ENCODE results near the gene COPS9. TPM values are rescaled to one million over a fixed set of nuclear protein-coding genes. Genes with fewer than 3 reads are reported as not detected.

The COPS9 gene
- total RNA-seq, 2 experiments from 2014 or later, result 84.5 to 91.3 TPM

DNA sequence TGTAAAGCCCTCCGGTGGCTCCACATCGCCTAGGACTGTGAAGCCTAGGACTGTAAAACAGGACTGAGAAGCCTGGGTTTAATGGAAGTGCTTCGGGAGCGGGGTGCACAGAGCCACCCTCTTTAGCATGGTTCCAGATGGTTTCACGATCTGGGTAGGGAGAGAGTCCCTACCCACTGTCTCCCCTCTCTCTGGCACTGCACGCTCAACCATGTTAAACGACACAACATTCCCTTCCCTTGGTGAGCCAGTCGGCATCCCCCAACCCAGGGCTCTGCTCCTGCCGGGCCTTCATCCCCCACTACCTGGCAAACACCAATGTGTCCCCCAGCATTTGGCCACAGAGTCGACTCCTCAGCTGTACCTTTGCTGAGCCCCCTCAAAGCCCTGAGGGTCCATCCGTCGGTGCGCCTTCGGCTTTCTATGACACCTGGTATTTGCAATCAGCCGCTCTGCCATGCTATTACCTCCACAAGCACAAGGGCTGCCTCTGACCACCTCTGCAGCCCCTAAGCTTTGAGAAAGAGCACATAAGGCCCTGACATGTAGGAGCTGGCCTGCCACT lies 1.1 kb downstream of the COPS9 start:
- Mint-ChIP-seq H3K4me1 (ENCODE audit: low read depth) (peaks cover 25% of the 10 kb centered on the region), H3K9me3 (no peaks in the 10 kb centered on the region), H3K27ac (peak overlapping the region; percentile 74), H3K27me3 (ENCODE audit: low read depth) (no peaks in the 10 kb centered on the region), H3K4me3 (peak overlapping the region; percentile 90), H3K36me3 (ENCODE audit: low read depth) (peaks cover 16% of the 10 kb centered on the region)
- intact Hi-C loops (cut with micrococcal nuclease), result loop anchor here (5.0 kb wide), 2 partner anchors 733 to 1182 kb away; partner anchors contain the start of genes HDAC4, HDLBP and SEPTIN2
- CTCF ChIA-PET, result no interaction called here
- DNase-seq, result no peak

DNA sequence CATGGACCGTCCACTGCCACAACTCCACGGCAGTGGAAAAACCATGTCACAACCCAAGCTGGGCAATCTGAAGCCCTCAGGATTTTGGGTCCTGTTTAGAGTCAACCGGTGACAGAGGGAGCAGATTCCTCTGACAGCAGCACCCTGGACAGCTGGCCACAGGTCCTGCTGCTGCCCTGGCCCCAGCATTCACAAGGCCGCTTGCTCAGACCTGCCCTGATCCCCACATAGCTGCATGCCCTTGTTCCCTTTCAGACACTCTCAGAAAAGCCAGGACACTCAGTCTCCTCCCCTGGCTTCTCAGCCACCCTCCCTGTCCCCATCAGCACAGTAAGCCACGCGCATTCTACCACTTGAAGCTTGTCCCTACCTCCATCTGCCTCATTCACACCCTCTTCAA lies 1.6 kb downstream of the COPS9 start:
- intact Hi-C loops (cut with micrococcal nuclease), result no loop called here
- H3K9me3 Mint-ChIP-seq, result no peaks in the 10 kb centered on the region
- DNase-seq, result no peak
- peaks cover 22% of the 10 kb centered on the region for H3K36me3 Mint-ChIP-seq (ENCODE audit: low read depth)
- H3K4me3 Mint-ChIP-seq, result peak overlapping the region; percentile 90
- H3K4me1 Mint-ChIP-seq (ENCODE audit: low read depth), result peaks cover 25% of the 10 kb centered on the region
- H3K27me3 Mint-ChIP-seq (ENCODE audit: low read depth), result no peaks in the 10 kb centered on the region
- CTCF ChIA-PET, result no interaction called here
- H3K27ac Mint-ChIP-seq, result no peak overlapping the region

DNA sequence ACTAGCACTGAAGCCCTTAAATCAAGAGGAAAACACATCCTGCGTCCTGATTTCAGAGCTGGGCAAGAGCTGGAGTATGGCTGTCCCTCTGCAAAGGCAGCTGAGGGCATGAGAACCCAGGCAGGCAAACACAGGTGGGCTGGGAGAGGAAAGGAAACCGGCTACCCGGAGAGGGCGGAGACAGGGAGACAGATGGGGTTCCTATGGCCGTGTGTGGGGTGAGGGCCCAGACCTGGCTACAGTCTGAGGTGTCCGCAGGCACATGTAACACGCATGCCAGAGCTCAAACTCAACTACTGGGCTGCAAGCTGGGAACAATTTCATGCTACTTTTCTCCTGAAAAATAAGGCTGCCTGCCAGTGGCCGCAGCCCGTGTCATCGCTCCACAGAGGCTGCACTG lies 2.7 kb downstream of the COPS9 start:
- Mint-ChIP-seq H3K4me3 (no peak overlapping the region), H3K36me3 (ENCODE audit: low read depth) (peaks cover 24% of the 10 kb centered on the region), H3K27me3 (ENCODE audit: low read depth) (no peaks in the 10 kb centered on the region), H3K9me3 (no peaks in the 10 kb centered on the region), H3K4me1 (ENCODE audit: low read depth) (peaks cover 25% of the 10 kb centered on the region), H3K27ac (no peak overlapping the region)
- DNase-seq, result no peak
- intact Hi-C loops (cut with micrococcal nuclease), result no loop called here
- CTCF ChIA-PET, result no interaction called here

- intact Hi-C loops (cut with micrococcal nuclease), result no loop called here
- DNase-seq, result no peak
- H3K27ac Mint-ChIP-seq, result no peak overlapping the region
- H3K36me3 Mint-ChIP-seq (ENCODE audit: low read depth), result peaks cover 31% of the 10 kb centered on the region
- CTCF ChIA-PET, result interaction anchor here (0.6 kb wide), 1 partner anchor 60 kb away, joined by 3 read pairs; no protein-coding TSS in a partner anchor
- H3K4me1 Mint-ChIP-seq (ENCODE audit: low read depth), result peaks cover 25% of the 10 kb centered on the region
- no peaks in the 10 kb centered on the region for H3K9me3 Mint-ChIP-seq
- H3K27me3 Mint-ChIP-seq (ENCODE audit: low read depth), result no peaks in the 10 kb centered on the region
- no peak overlapping the region for H3K4me3 Mint-ChIP-seq
These were observed 3.5 kb downstream of the COPS9 start for GRCh38 chr2:240132651-240132980.

GRCh38 chr2:240131941-240132650 lies 4.0 kb downstream of the COPS9 start:
- no peak overlapping the region for H3K4me3 Mint-ChIP-seq
- intact Hi-C loops (cut with micrococcal nuclease), result no loop called here

GRCh38 chr2:240131296-240131695 lies 4.8 kb downstream of the COPS9 start:
- Mint-ChIP-seq H3K4me3 (no peak overlapping the region), H3K36me3 (ENCODE audit: low read depth) (peaks cover 41% of the 10 kb centered on the region), H3K27ac (no peak overlapping the region), H3K27me3 (ENCODE audit: low read depth) (no peaks in the 10 kb centered on the region), H3K9me3 (no peaks in the 10 kb centered on the region), H3K4me1 (ENCODE audit: low read depth) (peaks cover 17% of the 10 kb centered on the region)
- intact Hi-C loops (cut with micrococcal nuclease), result no loop called here
- CTCF ChIA-PET, result no interaction called here
- DNase-seq, result no peak

More at GRCh38 chr2:240131941-240132650, 4.0 kb downstream of the COPS9 start:
- H3K4me1 Mint-ChIP-seq (ENCODE audit: low read depth), result peaks cover 22% of the 10 kb centered on the region
- H3K9me3 Mint-ChIP-seq, result no peaks in the 10 kb centered on the region
- peaks cover 36% of the 10 kb centered on the region for H3K36me3 Mint-ChIP-seq (ENCODE audit: low read depth)
- no peak for DNase-seq
- no peak overlapping the region for H3K27ac Mint-ChIP-seq
- CTCF ChIA-PET, result interaction anchor here (0.6 kb wide), 1 partner anchor 61 kb away, joined by 3 read pairs; no protein-coding TSS in a partner anchor
- no peaks in the 10 kb centered on the region for H3K27me3 Mint-ChIP-seq (ENCODE audit: low read depth)

DNA sequence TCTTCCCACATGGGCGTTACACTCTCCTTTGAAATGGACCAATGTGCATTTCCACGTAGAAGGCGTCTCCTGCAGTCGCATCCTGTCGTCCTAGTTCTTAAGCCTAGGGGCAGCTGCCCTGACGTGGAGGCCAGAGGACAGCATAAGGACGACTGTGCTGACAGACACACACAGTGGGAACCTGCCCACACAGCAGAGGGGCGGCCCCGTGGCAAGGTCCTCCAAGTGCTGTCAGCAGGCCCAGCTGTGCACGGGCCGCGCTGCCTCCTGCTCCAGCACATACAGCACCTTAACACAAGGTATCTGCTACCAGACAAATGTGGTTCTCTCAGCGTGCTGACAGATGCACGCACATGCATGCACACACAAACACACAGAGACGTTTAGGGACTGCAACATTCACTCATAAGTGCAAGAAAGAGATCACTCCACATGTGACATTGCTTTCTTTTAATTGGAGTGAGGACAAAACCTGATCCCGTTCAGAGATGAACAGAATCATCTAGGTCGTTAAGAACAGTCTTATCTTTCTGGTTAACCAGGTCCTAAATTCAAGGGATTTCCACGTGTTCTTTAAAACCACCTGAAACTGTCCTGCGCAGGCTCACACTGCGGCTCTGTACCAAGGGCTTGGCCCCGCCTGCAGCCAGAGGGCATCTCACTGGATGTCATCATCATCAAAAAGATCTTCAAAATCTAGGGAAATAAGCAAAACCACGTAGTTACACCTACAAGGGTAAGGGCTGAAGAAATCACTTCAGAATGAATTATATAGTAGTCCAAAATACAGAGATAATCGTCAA lies 5.5 kb downstream of the COPS9 start:
- no peak for DNase-seq
- CTCF ChIA-PET, result no interaction called here
- H3K4me3 Mint-ChIP-seq, result no peak overlapping the region
- peaks cover 15% of the 10 kb centered on the region for H3K4me1 Mint-ChIP-seq (ENCODE audit: low read depth)
- H3K27me3 Mint-ChIP-seq (ENCODE audit: low read depth), result no peaks in the 10 kb centered on the region
- no peaks in the 10 kb centered on the region for H3K9me3 Mint-ChIP-seq
- peaks cover 43% of the 10 kb centered on the region for H3K36me3 Mint-ChIP-seq (ENCODE audit: low read depth)
- H3K27ac Mint-ChIP-seq, result no peak overlapping the region
- intact Hi-C loops (cut with micrococcal nuclease), result no loop called here

GRCh38 chr2:240129731-240130392 lies 6.2 kb downstream of the COPS9 start:
- Mint-ChIP-seq H3K4me3 (no peak overlapping the region), H3K27me3 (ENCODE audit: low read depth) (no peaks in the 10 kb centered on the region), H3K27ac (no peak overlapping the region), H3K36me3 (ENCODE audit: low read depth) (peaks cover 46% of the 10 kb centered on the region), H3K4me1 (ENCODE audit: low read depth) (peaks cover 8% of the 10 kb centered on the region), H3K9me3 (no peaks in the 10 kb centered on the region)
- CTCF ChIA-PET, result no interaction called here
- intact Hi-C loops (cut with micrococcal nuclease), result no loop called here
- no peak for DNase-seq

- CTCF ChIA-PET, result interaction anchor here (0.7 kb wide), 1 partner anchor 58 kb away, joined by 3 read pairs; no protein-coding TSS in a partner anchor
- Mint-ChIP-seq H3K27ac (no peak overlapping the region), H3K36me3 (ENCODE audit: low read depth) (peaks cover 46% of the 10 kb centered on the region), H3K4me1 (ENCODE audit: low read depth) (peaks cover 2% of the 10 kb centered on the region), H3K4me3 (no peak overlapping the region), H3K9me3 (no peaks in the 10 kb centered on the region), H3K27me3 (ENCODE audit: low read depth) (no peaks in the 10 kb centered on the region)
- intact Hi-C loops (cut with micrococcal nuclease), result no loop called here
- DNase-seq, result no peak
These were observed 6.8 kb downstream of the COPS9 start for GRCh38 chr2:240129311-240129710.

- H3K4me1 Mint-ChIP-seq (ENCODE audit: low read depth), result no peaks in the 10 kb centered on the region
- peaks cover 46% of the 10 kb centered on the region for H3K36me3 Mint-ChIP-seq (ENCODE audit: low read depth)
- no peaks in the 10 kb centered on the region for H3K27me3 Mint-ChIP-seq (ENCODE audit: low read depth)
- intact Hi-C loops (cut with micrococcal nuclease), result no loop called here
- no peaks in the 10 kb centered on the region for H3K9me3 Mint-ChIP-seq
- DNase-seq, result no peak
- no peak overlapping the region for H3K4me3 Mint-ChIP-seq
- H3K27ac Mint-ChIP-seq, result no peak overlapping the region
- CTCF ChIA-PET, result interaction anchor here (0.7 kb wide), 1 partner anchor 57 kb away, joined by 3 read pairs; no protein-coding TSS in a partner anchor
These were observed 7.4 kb downstream of the COPS9 start for GRCh38 chr2:240128608-240129145.

DNA sequence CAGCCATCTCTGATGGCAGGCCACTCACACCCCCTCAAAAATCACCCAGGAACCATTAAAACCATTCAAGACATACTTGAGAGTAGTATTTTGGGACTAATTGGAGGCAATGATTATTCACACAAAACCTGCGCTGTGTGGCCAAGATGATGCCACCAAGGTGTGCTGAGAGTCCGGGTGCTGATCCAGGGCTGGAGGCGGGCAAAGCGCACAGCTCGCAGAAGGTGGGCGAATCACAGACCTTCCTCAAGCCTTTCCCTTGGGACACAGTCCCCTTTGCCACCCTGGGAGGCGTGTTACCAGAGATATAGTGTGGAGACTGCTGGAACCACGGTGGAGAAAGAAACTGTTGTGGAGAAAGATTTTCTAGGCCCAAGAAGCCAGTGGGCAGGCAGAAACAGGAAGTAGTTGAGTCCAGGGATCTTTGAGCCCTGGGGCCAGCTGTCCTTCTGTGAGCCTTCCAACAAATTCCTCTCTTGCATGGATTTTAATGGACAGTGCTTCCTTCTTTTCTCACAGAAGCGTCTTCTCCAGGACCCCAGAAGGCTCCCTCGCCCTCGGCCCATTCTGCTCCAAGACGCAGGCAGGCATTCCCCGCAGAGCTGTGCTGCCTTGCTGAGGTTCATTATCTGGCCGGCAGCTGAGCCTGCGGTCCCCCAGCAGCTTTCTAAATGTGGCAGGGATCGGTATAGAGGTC lies 8.0 kb downstream of the COPS9 start:
- Mint-ChIP-seq H3K4me3 (no peak overlapping the region), H3K27me3 (ENCODE audit: low read depth) (no peaks in the 10 kb centered on the region), H3K27ac (no peak overlapping the region), H3K4me1 (ENCODE audit: low read depth) (no peaks in the 10 kb centered on the region), H3K36me3 (ENCODE audit: low read depth) (peaks cover 46% of the 10 kb centered on the region), H3K9me3 (no peaks in the 10 kb centered on the region)
- CTCF ChIA-PET, result no interaction called here
- intact Hi-C loops (cut with micrococcal nuclease), result no loop called here
- no peak for DNase-seq

Data from activated naive CD4-positive, alpha-beta T cell treated with anti-CD3 and anti-CD28 coated beads for 36 hours (primary cell).